RPMI7951 (cell line): Measurements from ENCODE around the gene SKP1. TPM values are rescaled to one million over a fixed set of nuclear protein-coding genes. Genes with fewer than 3 reads are reported as not detected.

Experiments
- DNase-seq: peaks from one replicate; pipeline ENCODE4 v3.0.0-alpha.2; 2012; ENCODE audit warnings: low read depth
- total RNA-seq: library from RNA; depleted of rRNA; stranded (reverse); fragments of >200 nt; shearing (Covaris generic); gene quantifications from 2 replicates; pipeline ENCODE4 v1.2.3, GENCODE V29; 2014; rRNA removed

The SKP1 gene
- total RNA-seq, 1 experiment from 2014 or later = 366 TPM

GRCh38 chr5:134113902-134114875 lies 62.6 kb downstream of the SKP1 start, which contains the start of gene TCF7:
TCF7 (plus strand) TSS chr5:134114681; CDS start chr5:134114907, 226 bp downstream.
- peak; percentile 82 for DNase-seq

GRCh38 chr5:134113363-134113889 lies 63.3 kb downstream of the SKP1 start:
- no peak for DNase-seq

GRCh38 chr5:134112726-134113362 lies 63.9 kb downstream of the SKP1 start:
- no peak for DNase-seq

- DNase-seq = peak; percentile 27
Observed at GRCh38 chr5:134111741-134112647, 64.8 kb downstream of the SKP1 start.

- no peak for DNase-seq
Observed at GRCh38 chr5:134110382-134110781, 66.4 kb downstream of the SKP1 start.

GRCh38 chr5:134107779-134108178 lies 69.0 kb downstream of the SKP1 start:
- no peak for DNase-seq

- DNase-seq = peak; percentile 77
Observed at GRCh38 chr5:134106991-134107701, 69.6 kb downstream of the SKP1 start.

- DNase-seq = no peak
Observed at GRCh38 chr5:134103998-134104654, 72.6 kb downstream of the SKP1 start.

- no peak for DNase-seq
Observed at GRCh38 chr5:134103397-134103796, 73.4 kb downstream of the SKP1 start.

GRCh38 chr5:134101686-134102439 lies 74.9 kb downstream of the SKP1 start:
- DNase-seq = peak; percentile 43

- DNase-seq = peak; percentile 73
Observed at GRCh38 chr5:134100283-134101091, 76.3 kb downstream of the SKP1 start.

- DNase-seq = no peak
Observed at GRCh38 chr5:134099939-134100282, 76.8 kb downstream of the SKP1 start.

- no peak for DNase-seq
Observed at GRCh38 chr5:134099288-134099872, 77.4 kb downstream of the SKP1 start.

Other genes starting within 250 kb of the SKP1 start
- gene C5orf15, start 208.3 kb downstream of the SKP1 start, total RNA-seq = 213 and 256 TPM in 2 replicates
- gene VDAC1, start 172.0 kb downstream of the SKP1 start, total RNA-seq = 387 and 419 TPM in 2 replicates
- gene TCF7, start 62.3 kb downstream of the SKP1 start, total RNA-seq = 9.1 and 12.3 TPM in 2 replicates
- gene PPP2CA, start 49.1 kb upstream of the SKP1 start, total RNA-seq = 58.8 and 92.3 TPM in 2 replicates
- 3.2 TPM in 2 replicates for gene CDKL3, start 190.2 kb upstream of the SKP1 start, total RNA-seq
- 22.9 and 36.0 TPM in 2 replicates for gene UBE2B, start 194.6 kb upstream of the SKP1 start, total RNA-seq
- 48.3 and 60.4 TPM in 2 replicates for gene CDKN2AIPNL, start 234.9 kb upstream of the SKP1 start, total RNA-seq